Inflammatory macrophage treated with lipopolysaccharide for 1 hour (primary cell): ENCODE results near the gene TMEM164.

ENCODE experiments used
- DNase-seq, 2 donors: peaks; one replicate each; pipeline ENCODE4 v3.0.0-alpha.2; 2020 to 2022

TMEM164 gene

GRCh38 chrX:110004215-110004614 lies 1.3 kb downstream of the TMEM164 start:
- DNase-seq = no peak

- DNase-seq = no peak
These were observed 1.9 kb downstream of the TMEM164 start for GRCh38 chrX:110004731-110005369.

- DNase-seq = no peak
These were observed 3.2 kb downstream of the TMEM164 start for GRCh38 chrX:110006161-110006560.

GRCh38 chrX:110006821-110007375 lies 4.0 kb downstream of the TMEM164 start:
- peak in 1 of 2 donors; percentile 31 for DNase-seq

- DNase-seq = peak; percentile 16 to 53
These were observed 5.2 kb downstream of the TMEM164 start for GRCh38 chrX:110008011-110008635.

- no peak for DNase-seq
These were observed 10.0 kb downstream of the TMEM164 start for GRCh38 chrX:110012818-110013485.

GRCh38 chrX:110013968-110014367 lies 11.1 kb downstream of the TMEM164 start:
- no peak for DNase-seq

- no peak for DNase-seq
These were observed 12.1 kb downstream of the TMEM164 start for GRCh38 chrX:110015032-110015431.

GRCh38 chrX:110015915-110016314 lies 13.0 kb downstream of the TMEM164 start:
- DNase-seq = no peak

GRCh38 chrX:110020536-110020935 lies 17.6 kb downstream of the TMEM164 start:
- DNase-seq = no peak

- no peak for DNase-seq
These were observed 18.5 kb downstream of the TMEM164 start for GRCh38 chrX:110021258-110022022.

GRCh38 chrX:110022599-110023448 lies 19.9 kb downstream of the TMEM164 start:
- DNase-seq = no peak

- no peak for DNase-seq
These were observed 22.5 kb downstream of the TMEM164 start for GRCh38 chrX:110025395-110025794.

GRCh38 chrX:110026099-110026844 lies 23.4 kb downstream of the TMEM164 start:
- peak; percentile 73 to 89 for DNase-seq

GRCh38 chrX:110032534-110033147 lies 29.7 kb downstream of the TMEM164 start:
- DNase-seq = no peak

GRCh38 chrX:110034036-110034435 lies 31.1 kb downstream of the TMEM164 start:
- DNase-seq = no peak

GRCh38 chrX:110036162-110037033 lies 33.5 kb downstream of the TMEM164 start:
- DNase-seq = no peak

GRCh38 chrX:110037178-110037577 lies 34.3 kb downstream of the TMEM164 start:
- no peak for DNase-seq

- no peak for DNase-seq
These were observed 36.0 kb downstream of the TMEM164 start for GRCh38 chrX:110038900-110039299.

GRCh38 chrX:110041980-110042379 lies 39.1 kb downstream of the TMEM164 start:
- no peak for DNase-seq
